Stimulated activated CD8-positive, alpha-beta memory T cell treated with anti-CD3 and anti-CD28 coated beads, Interleukin-15, amount 100 ng/mL, for 48 hours (primary cell): ENCODE measurements around the gene RBM28.

Source experiments
- DNase-seq, 2 donors: peaks; one replicate each; pipeline ENCODE4 v3.0.0-alpha.2; 2020; ENCODE audit warnings: low read depth in 2 of 2

RBM28 gene

GRCh38 chr7:128370491-128370890 is 26.8 kb upstream of the RBM28 start:
- DNase-seq: no peak

GRCh38 chr7:128366986-128367385 is 23.3 kb upstream of the RBM28 start:
- DNase-seq: no peak

- DNase-seq: no peak
Observed at GRCh38 chr7:128366300-128366699, 22.6 kb upstream of the RBM28 start.

GRCh38 chr7:128365432-128365831 is 21.7 kb upstream of the RBM28 start:
- no peak for DNase-seq

GRCh38 chr7:128364166-128364870 is 20.6 kb upstream of the RBM28 start:
- no peak for DNase-seq

GRCh38 chr7:128363261-128363721 is 19.6 kb upstream of the RBM28 start:
- DNase-seq: no peak

GRCh38 chr7:128362670-128363069 is 19.0 kb upstream of the RBM28 start:
- no peak for DNase-seq

GRCh38 chr7:128361411-128362379 is 18.0 kb upstream of the RBM28 start, which contains the start of gene PRRT4:
PRRT4 (minus strand) TSS chr7:128361690.
- no peak for DNase-seq

- DNase-seq: no peak
Observed at GRCh38 chr7:128360359-128360678, 16.6 kb upstream of the RBM28 start.

GRCh38 chr7:128359939-128360338 is 16.2 kb upstream of the RBM28 start:
- DNase-seq: no peak

- no peak for DNase-seq
Observed at GRCh38 chr7:128359336-128359735, 15.6 kb upstream of the RBM28 start.

GRCh38 chr7:128358233-128358632 is 14.5 kb upstream of the RBM28 start:
- DNase-seq: no peak

- DNase-seq: no peak
Observed at GRCh38 chr7:128357217-128357613, 13.5 kb upstream of the RBM28 start.

GRCh38 chr7:128356546-128357216 is 13.0 kb upstream of the RBM28 start:
- no peak for DNase-seq

- DNase-seq: no peak
Observed at GRCh38 chr7:128353610-128354009, 9.9 kb upstream of the RBM28 start.

- DNase-seq: no peak
Observed at GRCh38 chr7:128353189-128353588, 9.5 kb upstream of the RBM28 start.

GRCh38 chr7:128352636-128353035 is 8.9 kb upstream of the RBM28 start:
- no peak for DNase-seq

GRCh38 chr7:128352153-128352537 is 8.4 kb upstream of the RBM28 start:
- DNase-seq: no peak

GRCh38 chr7:128351296-128352152 is 7.8 kb upstream of the RBM28 start:
- DNase-seq: no peak

- no peak for DNase-seq
Observed at GRCh38 chr7:128350708-128351295, 7.1 kb upstream of the RBM28 start.

GRCh38 chr7:128349466-128349825 is 5.7 kb upstream of the RBM28 start:
- DNase-seq: no peak
